GM18498 (cell line): ENCODE data around the gene SCCPDH.

Experiments
- ATAC-seq: cut with Tn5 transposase; IDR thresholded peaks from one replicate; pipeline ENCODE4 v1.9.1; 2021; ENCODE audit warnings: mild to moderate bottlenecking, moderate library complexity; ENCODE audit not compliant: unreplicated experiment

SCCPDH gene

DNA sequence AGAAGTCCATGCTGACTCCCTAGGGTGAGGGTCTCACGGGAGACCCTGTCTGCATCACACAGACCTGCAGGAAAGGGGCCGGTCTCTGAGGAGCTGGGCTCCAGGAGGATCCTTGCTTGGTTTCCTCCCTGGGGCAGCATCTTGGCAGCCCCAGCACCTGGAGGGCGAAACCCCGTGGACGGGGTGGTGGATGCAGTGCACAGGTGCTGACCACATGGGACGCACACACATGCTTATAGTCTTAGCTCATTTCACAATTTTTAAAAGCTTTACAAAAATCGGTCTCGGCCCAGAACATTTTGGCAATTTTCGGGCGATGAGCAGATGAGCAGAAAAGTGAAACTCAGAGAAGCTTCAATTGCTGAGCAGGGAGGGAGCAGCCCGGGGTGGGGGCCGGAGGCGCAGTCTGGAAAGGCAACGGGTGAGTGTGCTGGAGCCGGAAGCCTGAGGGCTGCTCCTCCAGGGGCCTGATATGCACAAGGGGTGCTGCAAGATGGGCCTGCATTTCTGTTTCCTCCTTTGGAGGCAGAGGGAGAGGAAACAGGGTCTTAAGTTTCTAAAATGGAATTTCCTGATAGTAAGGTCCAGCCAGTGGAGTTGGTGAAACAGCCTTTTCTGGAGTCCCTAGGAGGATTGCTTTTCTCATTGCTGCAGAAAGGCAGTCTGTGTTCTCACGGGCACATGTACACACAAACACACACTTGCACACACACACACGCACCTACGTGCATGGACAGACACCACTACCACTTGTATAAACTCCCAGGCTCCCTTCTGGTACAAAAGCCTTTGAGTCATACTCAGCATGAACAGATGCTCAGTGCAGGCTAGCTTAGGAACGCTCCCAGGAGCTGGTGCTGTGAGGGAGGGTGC, 60.6 kb downstream of the SCCPDH start:
- peak; percentile 55 for ATAC-seq

DNA sequence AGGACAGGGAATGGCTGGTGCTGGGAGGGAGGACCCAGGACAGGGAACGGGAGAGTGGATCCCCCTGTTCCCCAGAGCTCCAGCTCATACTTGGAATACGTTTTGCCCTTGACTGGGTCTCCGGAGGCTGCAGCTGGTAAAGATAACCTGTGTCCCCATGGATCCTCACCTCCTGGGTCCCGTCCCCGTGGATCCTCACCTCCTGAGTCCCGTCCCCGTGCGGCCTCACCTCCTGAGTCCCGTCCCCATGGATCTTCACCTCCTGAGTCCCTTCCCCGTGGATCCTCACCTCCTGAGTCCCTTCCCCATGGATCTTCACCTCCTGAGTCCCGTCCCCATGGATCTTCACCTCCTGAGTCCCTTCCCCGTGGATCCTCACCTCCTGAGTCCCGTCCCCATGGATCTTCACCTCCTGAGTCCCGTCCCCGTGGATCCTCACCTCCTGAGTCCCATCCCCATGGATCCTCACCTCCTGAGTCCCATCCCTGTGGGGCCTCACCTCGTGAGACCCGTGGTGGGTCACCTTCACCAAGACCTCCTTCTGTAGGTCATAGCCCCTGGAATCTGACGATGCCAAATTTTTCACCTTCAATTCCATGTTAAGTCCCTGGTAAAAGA, 61.4 kb downstream of the SCCPDH start:
- ATAC-seq: no peak

DNA sequence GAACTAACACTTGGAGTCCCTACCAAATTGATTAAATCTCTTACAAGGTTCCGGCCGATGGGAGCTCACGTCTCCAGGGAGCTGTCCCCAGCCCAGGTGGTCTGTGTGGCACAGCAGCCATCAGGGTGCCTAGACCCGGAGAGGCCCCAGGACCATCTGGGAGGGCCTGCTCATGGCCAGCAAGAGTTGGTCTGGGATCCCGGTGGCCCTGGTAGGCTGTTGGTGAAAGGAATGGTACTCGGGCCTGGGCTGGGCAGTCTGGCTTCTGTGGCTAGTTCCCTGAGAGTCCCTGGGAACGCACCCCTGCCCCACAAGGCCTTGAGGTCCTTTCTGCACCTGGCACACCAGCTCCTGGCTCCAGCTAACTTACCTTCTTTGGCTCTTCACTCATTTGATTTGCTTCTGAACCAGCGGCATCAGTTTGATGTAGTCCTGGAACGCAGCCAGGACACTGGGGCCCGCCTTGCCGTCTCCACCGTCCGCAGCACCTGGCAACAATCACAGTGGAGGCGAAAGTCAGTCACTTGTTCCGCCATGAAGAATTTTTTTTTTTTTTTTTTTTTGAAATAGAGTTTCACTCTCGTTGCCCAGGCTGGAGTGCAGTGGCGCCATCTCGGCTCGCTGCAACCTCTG, 62.5 kb downstream of the SCCPDH start:
- no peak for ATAC-seq

DNA sequence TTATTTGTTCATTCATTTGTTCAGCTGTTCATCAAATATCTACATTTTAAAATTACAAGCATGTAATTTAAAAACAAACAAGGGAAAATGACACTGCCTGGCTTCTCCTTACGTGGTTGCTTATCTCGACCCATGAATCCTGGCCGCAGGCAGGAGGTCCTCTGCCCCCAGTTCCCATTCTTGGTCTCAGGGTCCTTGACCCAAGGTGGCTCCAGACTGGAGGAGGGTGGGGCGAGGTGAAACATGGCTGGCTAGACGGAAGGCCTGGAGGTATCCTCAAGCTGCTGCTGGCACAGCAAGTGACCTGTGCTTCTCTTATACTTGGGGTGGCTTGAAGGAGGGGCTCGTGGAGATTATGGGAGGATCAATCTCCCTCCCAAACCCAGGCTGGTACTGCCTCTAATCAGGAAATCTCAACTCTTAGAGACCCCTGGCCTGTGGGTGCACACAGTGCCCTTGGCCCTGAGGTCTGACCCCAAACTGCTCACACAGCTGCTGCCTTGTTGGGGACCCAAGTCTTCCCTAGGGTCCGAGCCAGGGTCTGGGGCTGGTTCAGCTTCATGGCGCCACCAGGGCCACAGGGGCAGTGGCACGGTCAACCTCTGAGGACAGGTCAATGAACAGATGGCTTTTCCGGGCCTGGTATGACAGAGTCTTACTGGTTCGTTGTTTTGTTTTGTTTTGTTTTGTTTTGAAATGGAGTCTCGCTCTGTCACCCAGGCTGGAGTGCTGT, 63.7 kb downstream of the SCCPDH start:
- no peak for ATAC-seq

DNA sequence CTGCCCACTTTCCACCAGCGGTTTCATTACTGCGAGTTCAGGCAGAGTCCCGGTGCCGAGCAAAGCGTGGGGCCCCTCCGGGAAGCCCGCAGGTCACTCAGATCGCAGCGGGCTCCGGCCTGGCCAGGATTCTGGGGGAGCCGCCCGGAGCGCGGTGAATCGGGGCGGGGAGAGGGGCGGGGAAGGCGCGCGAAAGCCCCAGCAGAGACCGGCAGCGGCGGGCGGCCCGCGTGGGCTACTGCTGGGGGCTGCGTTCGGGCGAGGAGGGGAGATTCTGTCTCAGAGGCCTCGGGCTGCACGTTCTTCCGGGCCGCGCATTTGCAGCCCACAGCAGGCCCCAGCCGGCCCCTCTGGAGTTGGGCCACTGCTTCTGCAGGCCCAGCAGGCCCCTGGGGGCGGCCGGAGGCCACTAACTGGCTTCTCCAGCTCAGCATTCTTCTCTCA, 64.7 kb downstream of the SCCPDH start:
- ATAC-seq: no peak

DNA sequence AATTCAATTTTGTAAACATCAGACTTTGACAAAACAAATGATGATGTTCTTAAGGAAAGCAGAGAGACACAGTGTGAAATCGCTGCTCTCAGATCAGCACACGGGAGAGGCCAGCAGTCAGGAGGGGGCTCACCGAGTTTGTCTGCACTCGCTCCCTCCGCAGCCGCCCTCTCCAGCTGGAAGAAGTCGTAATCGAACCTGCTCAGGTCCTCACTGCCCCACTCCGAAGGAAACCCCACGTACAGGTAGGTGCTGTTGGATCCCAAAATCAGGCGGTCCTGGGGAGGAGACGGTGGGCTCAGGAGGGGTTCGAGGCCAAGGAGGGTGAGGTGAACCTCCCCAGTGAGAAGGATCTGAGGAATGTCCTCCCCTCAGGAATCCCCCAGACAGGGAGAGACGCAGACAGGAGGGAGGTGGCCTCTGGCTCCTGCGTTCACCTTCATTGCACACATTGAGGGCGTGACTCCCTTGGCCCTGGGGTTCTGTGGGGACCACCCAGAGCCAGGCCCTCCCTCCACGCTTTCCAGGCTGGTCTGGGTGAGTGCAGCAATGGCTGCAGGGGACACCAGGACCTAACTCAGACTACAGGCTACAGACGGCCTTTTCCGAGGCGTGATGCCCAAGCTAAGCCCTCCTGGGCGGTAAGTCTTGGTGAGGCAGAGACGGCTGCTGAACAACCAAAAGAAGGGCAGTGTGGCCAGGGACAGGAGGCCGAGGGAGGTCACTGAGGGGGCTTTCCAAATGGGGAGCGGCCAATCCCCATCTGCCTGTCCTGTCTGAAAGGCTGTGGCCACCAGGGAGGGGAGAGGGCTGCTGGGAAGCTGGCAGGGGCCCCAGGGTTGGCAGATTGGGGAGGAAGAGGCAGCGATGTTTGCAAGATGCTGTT, 65.5 kb downstream of the SCCPDH start:
- no peak for ATAC-seq

DNA sequence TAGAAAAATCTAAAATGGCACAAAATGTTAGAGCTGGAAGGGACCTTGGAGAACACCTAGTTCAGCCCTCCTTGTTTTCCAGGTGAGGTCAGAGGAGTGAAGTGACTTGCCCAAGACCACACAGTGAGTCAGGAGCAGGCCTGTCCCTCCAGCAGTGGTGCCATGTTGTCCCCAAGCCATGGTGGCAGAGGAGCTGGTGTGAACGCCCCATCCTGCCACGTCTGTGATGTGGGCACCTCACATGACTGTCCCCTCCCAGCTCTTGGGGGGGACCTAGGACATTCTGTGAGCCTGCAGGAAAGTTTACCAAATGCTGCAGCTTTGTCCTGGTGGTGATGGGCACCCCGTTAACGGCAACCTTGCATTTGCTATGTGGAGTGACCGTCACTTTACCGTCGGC, 66.2 kb downstream of the SCCPDH start:
- no peak for ATAC-seq

DNA sequence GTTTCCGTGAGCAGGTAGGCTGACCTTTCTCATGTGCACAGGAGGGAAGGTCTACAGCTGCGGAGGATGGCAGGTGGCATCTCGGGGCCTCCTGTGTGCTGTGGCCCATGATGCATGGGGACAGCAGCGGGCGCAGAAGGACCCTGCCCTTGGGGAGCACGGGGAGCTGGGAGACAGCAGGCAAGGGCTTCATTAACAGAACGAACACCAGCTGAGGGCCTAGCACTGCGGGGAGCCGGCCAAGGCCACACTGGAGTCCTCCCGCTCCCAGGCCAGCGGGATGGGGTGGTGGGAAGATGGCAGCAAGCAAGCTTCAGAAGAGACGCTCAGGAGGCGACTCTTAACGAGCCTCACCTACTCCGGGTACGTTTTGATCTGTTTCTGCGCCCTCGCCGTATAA, 66.6 kb downstream of the SCCPDH start:
- ATAC-seq: no peak

DNA sequence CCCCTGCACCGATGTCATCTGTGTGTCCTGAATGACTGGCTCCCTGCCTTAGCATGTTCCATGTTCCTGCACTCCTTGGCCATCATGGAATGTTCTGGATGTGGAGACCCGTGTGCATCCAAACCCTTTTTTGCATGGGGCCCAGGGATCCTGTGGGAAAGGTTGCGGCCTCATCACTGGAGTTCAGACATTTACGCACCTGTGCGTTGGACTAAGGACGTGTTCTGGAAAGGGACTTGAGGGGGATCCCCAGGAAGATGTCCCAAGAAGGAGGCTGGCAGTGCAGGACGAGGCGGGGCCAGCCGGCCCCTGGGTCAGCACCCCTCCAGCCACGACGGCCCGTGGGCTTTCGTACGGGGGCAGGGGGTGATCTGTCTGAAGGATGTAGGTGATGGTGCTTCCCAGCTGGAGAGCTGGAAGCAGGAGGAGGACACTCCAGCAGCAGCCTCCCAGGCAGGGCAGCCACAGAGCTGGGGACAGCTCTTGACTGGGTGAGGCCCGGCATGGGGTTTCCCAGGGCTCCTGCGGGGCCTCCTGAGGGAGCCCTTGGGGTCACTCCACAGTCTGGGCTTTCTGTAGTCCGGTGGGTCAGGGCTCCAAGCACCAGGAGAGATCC, 67.2 kb downstream of the SCCPDH start:
- no peak for ATAC-seq

DNA sequence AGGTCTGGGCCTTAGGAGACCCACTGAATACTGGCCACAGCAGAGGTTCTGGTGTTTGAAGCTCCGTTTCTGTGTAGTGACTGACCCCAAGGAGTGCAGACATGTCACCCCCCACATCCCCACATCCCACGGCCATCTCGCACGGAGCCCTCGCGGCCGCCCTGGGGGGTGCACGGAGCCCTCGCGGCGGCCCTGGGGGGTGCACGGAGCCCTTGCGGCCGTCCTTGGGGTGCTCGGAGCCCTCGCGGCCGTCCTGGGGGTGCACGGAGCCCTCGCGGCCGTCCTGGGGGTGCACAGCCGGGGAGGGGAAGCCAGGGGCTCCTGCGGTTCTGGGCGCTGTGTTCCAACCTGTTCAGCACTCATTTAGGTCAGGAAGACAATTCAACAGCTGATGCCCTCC, 68.4 kb downstream of the SCCPDH start:
- ATAC-seq: no peak

DNA sequence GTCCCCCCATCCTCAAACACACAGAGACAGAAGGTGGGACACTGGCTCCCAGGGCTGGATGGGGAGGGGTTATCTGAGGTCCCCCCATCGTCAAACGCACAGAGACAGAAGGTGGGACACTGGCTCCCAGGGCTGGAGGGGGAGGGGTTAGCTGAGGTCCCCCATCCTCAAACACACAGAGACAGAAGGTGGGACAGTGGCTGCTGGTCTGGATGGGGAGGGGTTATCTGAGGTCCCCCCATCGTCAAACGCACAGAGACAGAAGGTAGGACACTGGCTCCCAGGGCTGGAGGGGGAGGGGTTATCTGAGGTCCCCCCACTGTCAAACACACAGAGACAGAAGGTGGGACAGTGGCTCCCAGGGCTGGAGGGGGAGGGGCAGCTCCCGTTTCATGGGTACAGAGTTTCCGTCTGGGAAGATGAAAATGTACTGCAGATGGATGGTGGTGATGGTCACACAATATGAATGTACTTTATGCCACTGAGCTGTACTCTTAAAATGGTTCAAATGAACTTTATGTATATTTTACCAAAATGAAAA, 69.2 kb downstream of the SCCPDH start:
- no peak for ATAC-seq

DNA sequence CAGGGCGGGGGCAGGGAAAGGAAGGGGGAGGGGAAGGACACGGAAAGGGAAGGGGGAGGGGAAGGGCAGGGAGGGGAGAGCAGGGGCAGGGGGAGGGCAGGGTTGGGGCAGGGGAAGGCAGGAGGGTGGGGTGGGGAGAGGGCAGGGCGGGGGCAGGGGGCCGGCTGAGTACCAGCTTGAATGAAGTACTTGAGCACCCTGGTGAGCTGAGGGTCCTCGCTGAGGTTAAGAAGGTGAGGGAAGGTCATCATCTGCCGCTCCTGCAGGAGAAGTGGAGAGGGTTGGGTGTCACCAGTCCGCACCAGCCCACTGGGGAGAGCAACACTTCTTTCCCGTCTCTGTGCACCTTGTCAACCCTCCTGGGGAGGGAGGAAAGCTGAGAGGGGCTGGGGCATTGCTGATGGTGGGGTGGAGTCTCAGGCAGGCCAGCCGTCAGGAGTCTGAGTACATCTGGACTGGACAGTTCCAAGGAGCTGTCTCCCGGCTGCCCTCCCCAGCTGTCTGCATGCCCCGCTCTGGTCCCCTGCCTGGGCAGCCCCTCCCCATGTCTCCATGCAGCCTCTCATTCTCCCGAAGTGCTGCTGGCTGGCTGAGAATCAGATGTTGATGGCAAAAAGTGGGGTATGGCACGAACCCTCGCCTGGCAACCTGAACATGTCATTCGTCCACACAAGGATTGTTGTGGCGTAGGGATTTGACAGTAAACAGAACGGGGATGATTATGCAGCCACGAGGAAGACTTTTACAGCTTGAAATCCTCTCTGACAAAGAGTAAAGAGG, 70.0 kb downstream of the SCCPDH start:
- ATAC-seq: no peak

DNA sequence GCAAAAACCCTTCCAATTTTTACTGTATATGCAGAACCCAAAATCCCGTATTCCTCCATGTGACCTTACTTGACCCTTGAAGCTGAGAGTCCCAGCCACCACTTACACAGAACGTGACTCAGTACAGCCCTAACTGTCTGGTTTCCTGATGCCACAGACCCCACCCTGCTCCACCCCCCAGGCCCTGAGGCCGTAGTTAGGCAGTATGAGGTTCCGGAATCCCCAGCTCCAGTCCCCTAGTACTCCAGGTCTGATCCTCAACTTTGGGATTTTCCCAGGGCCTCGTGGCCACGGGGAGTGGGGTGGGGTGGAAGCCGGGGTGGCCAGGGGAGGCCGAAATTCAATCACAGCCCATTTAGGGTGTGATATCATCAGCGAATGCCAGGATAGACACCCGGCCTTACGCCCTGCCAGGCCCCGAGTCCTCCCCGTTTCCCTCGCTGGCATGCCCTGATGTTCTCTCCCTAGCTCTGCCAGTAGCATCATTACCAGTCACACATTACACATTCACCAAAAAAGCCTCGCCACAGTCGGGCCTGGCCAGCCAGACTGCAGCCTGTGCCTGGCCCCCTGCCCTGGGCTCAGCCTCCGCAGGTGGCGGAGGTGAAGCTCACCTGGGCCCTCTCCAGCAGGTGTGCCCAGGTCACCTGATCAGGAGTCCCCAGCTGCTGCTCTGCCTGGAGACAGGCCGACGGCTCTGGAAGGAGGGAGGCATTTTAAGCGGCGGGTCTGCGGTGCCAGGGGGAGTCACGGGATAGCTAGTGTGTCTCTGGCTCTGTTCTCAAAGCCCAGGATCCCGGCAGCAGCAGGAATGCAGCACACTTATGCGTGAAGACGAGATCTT, 70.8 kb downstream of the SCCPDH start:
- ATAC-seq: no peak

DNA sequence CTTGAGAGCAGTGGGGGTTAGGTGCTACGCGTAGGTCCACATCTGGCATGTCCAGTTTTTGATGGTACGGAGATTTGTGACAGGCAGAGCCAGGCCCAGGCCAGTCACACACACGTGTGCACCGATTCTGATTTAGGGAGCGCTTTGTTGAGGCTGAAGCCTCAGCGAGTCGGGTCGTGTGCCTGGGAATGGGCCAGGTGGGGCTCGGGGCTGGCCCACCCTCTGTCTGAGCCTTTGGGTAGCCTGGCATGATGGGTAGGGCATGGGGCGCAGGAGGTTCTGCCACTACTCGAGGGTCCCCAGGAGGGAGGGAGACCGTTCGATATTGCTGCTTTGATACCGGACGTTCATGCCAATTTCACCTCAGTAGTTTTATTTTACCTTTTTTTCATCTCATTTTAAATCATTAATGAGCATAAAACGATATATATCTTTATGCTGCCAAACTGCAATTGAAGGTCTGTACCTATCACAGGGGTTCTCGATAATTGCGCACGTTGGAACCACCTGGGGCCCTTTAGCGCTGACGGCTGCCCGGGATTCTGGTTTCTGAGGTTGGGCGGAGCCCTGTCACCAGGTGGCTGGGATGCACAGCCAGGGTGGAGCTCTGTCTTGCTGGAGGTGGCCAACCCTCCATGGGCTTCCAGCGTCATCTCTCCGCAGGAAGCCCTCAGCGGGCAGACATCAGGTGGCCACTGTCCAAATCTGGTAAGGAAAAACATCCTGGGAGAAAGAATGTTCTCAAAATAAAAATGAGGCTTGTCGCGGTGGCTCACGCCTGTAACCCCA, 71.9 kb downstream of the SCCPDH start:
- no peak for ATAC-seq

DNA sequence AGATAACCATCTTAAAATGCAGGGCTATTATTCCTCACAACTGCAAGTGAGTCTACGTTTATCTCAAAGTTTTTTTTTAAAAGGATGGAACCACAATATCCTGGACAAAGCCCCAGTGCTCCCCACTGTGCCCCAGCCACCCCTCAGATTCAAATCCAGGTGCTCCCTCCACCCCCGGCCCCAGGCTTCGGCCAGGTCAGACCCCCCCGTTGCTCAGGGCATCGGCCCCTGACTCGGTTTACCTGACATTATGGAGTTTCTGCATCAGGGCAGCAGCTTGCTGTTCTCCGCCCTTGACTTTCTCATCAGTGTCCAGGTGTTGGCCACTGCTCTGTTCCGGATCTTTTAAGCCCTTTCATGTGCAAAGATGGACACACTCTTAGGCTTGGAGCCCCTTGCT, 72.9 kb downstream of the SCCPDH start:
- ATAC-seq: no peak

DNA sequence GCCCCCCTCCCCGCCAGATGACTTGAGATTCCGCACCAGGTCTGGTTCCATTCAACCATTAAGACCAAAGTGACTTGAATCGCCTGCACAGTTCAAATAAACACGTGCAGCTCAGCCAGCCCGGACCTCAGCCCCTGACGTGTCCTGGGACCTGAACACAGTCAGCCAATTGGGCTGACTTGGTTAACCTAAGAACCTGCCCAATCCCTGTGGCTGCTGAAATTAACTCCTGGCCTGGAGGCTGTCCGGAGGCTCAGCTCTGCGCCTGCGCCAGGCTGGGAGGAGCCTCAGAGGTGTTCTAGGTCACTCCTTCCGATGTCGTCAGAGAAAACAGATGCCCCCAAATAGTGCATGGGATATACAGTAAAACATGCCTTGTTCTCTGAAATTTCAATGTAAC, 73.4 kb downstream of the SCCPDH start:
- ATAC-seq: no peak

DNA sequence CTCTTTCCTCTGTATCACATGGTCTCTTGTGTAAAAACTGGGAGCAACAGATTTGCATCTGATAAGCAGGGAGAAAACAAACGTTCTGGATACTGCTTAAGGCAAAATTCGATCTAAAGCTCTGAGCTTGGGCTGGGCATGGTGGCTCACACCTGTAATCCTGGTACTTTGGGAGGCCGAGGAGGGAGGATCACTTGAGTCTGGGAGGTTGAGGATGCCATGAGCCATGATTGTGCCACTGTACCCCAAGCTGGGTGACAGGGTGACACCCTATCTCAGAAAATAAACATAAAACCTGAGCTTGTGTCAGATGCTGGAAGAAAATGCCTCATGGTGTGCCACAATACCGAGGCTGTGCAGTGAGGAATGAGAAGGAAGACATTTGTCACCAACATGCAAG, 73.9 kb downstream of the SCCPDH start:
- ATAC-seq: no peak
